Heart left ventricle (tissue), 16 donors: ENCODE results near the gene KLF7. TPM values are rescaled to one million over a fixed set of nuclear protein-coding genes. Genes with fewer than 3 reads are reported as not detected.

Experiments
- ATAC-seq, 4 donors: fragments of 200-7000 bp; cut with Tn5 transposase; one replicate each; pipeline ENCODE4 v1.9.1; 2020 to 2022; ENCODE audit warnings: moderate library complexity in 4 of 4, mild to moderate bottlenecking in 3 of 4, moderate number of reproducible peaks in 1 of 4
- DNase-seq, 5 donors: peaks; one replicate each; pipeline ENCODE4 v3.0.0-alpha.2; 2020
- H3K27ac ChIP-seq, 12 donors: fragments of 200-600 bp; sonication (generic) in 4 of 12; one replicate each; pipeline versions ENCODE4 v1.5.0 to v1.8.0; 2016 to 2022; ENCODE audit warnings: mild to moderate bottlenecking in 2 of 12
- H3K27me3 ChIP-seq, 9 donors: fragments of 200-600 bp; sonication (generic) in 2 of 9; one replicate each; pipeline versions ENCODE4 v1.5.1 to v1.8.0; 2016 to 2022; ENCODE audit warnings: mild to moderate bottlenecking in 3 of 9
- H3K36me3 ChIP-seq, 9 donors: fragments of 200-600 bp; sonication (generic) in 2 of 9; one replicate each; pipeline versions ENCODE4 v1.5.0 to v1.8.0; 2018 to 2022; ENCODE audit warnings: mild to moderate bottlenecking in 2 of 9
- H3K4me1 ChIP-seq, 12 donors: fragments of 200-600 bp; sonication (generic) in 4 of 12; one replicate each; pipeline versions ENCODE4 v1.5.0 to v1.8.0; 2016 to 2022; ENCODE audit warnings: mild to moderate bottlenecking in 3 of 12
- H3K4me3 ChIP-seq, 12 donors: fragments of 200-600 bp; sonication (generic) in 4 of 12; one replicate each; pipeline versions ENCODE4 v1.5.0 to v1.8.0; 2017 to 2022; ENCODE audit warnings: mild to moderate bottlenecking in 9 of 12, moderate library complexity in 4 of 12
- H3K9me3 ChIP-seq, 12 donors: fragments of 200-600 bp; sonication (generic) in 4 of 12; one replicate each; pipeline versions ENCODE4 v1.5.0 to v1.8.0; 2016 to 2022; ENCODE audit warnings: mild to moderate bottlenecking in 1 of 12
- CTCF ChIP-seq, 12 donors: fragments of 200-600 bp; sonication (generic) in 4 of 12; IDR thresholded peaks; one replicate each; pipeline versions ENCODE4 v1.5.0 to v1.8.0; 2018 to 2022; ENCODE audit warnings: antibody characterized with exemption in 12 of 12, mild to moderate bottlenecking in 5 of 12
- POLR2A ChIP-seq, 2 donors: fragments of 450-650 bp; IDR thresholded peaks; one replicate each; pipeline ENCODE4 v1.6.1; 2017; ENCODE audit warnings: antibody characterized with exemption in 2 of 2, mild to moderate bottlenecking in 2 of 2, moderate library complexity in 2 of 2
- WGBS, 4 donors: extraction: QIAGEN DNeasy Blood & Tissue Kit in 2 of 4; methylation state at CpG; one replicate each; pipeline versions ENCODE4 v1.1.5 to v1.1.7; 2013 to 2018; 5-methylcytosine and 5-hydroxymethylcytosine counted together
- intact Hi-C, 10 donors: fragments of 100-400 bp; cut with DNase I; formaldehyde crosslinking; loops; one replicate each; pipeline versions ENCODE4 v1.11.1 to v1.14.2; 2022
- polyA plus RNA-seq, 2 donors: library from polyadenylated mRNA; stranded (reverse); fragments of 200-250 nt; gene quantifications; one replicate each; pipeline ENCODE4 v1.2.3, GENCODE V29; 2013
- total RNA-seq, 9 donors: library from RNA; depleted of rRNA in 2 of 9; stranded (reverse); fragments of >200 nt in 2 of 9; fragmentation: NEBNext Ultra II Directional in 3 of 9; extraction: Animal tissue kit (Norgen Biotek cat#: 25700) in 3 of 9; gene quantifications; one replicate each; pipeline versions ENCODE4 v1.1.0 to v1.2.4, GENCODE V29; 2016 to 2023
- donor health status: ischemic (EF 13 %, LVEDD 7.1; RV severe dilation, severe dysfunction).
- donor health status: healthy with polysubstance abuse.
- donor health status: DM: no; HTN: yes; CAD: no.
- donor health status: DM: no; HTN: no; CAD: no.
- donor health status: ischemic (EF 25% LVEDD 6.9; RV normal size, moderate dysfunction).
- donor health status: ischemic (EF 25% LVEDD 5.7; RV mildly dilated, moderate dysfunction).
- donor health status: healthy.
- donor health status: DM: yes; HTN: yes; CAD: no.
- donor health status: ischemic (EF 35%, LVEDD 5.7; RV mildly dilated, moderate dysfunction).
- donor health status: nonischemic (EF 11% LVEDD 7.7; RV severe dilation, severe dysfunction).
- donor health status: DM: yes; HTN: yes; CAD: no.
- donor health status: PGD.
- donor health status: ischemic (EF 29% LVEDD 5.4; RV normal size, mild dysfunction).
- donor health status: nonischemic (EF 23%, LVEDD 6.1; RV moderate dilation, normal function).

KLF7 gene
- total and polyA plus RNA-seq, 11 donors = 5.0 to 49.8 (median 26.2) TPM

- H3K27ac ChIP-seq = no peak overlapping the region
These were observed 54.0 kb downstream of the KLF7 start for GRCh38 chr2:207111757-207112156.

GRCh38 chr2:207110715-207111114, 55.0 kb downstream of the KLF7 start:
- no peaks in the 10 kb centered on the region for H3K27me3 ChIP-seq
- 50 to 94% (median 87%) methylated on average over 2 of the region's 2 CpGs for WGBS, 4 donors
- no peaks in the 10 kb centered on the region for H3K9me3 ChIP-seq
- H3K4me3 ChIP-seq = no peak overlapping the region
- TF ChIP-seq CTCF (IDR thresholded peaks at IDR 0.05) (no peak), POLR2A (IDR thresholded peaks at IDR 0.05) (no peak)
- intact Hi-C loops = no loop called here
- H3K36me3 ChIP-seq = peaks cover 0 to 61% (median 38%) of the 10 kb centered on the region in 9 donors
- no peak for DNase-seq
- no peak for ATAC-seq
- peak overlapping the region in 1 of 12 donors; percentile 14 for H3K27ac ChIP-seq
- H3K4me1 ChIP-seq = peaks cover 0 to 51% (median 15%) of the 10 kb centered on the region in 12 donors

More at GRCh38 chr2:207111757-207112156, 54.0 kb downstream of the KLF7 start:
- Histone ChIP-seq H3K9me3 (no peaks in the 10 kb centered on the region), H3K4me1 (peaks cover 0 to 58% (median 25%) of the 10 kb centered on the region in 12 donors), H3K27me3 (no peaks in the 10 kb centered on the region), H3K36me3 (peaks cover 0 to 50% (median 27%) of the 10 kb centered on the region in 9 donors), H3K4me3 (no peak overlapping the region)
- ATAC-seq = no peak
- 68 to 95% (median 88%) methylated on average over 4 of the region's 4 CpGs for WGBS, 4 donors
- TF ChIP-seq CTCF (IDR thresholded peaks at IDR 0.05) = no peak
- TF ChIP-seq POLR2A (IDR thresholded peaks at IDR 0.05) = no peak
- no peak for DNase-seq
- intact Hi-C loops = no loop called here

GRCh38 chr2:207110310-207110709, 55.4 kb downstream of the KLF7 start:
- ATAC-seq (no peak), DNase-seq (no peak)
- Histone ChIP-seq H3K36me3 (peaks cover 0 to 63% (median 42%) of the 10 kb centered on the region in 9 donors), H3K4me3 (no peak overlapping the region), H3K27me3 (no peaks in the 10 kb centered on the region), H3K4me1 (peaks cover 0 to 48% (median 12%) of the 10 kb centered on the region in 12 donors), H3K9me3 (no peaks in the 10 kb centered on the region), H3K27ac (no peak overlapping the region)
- 74 to 84% (median 77%) methylated on average over 7 of the region's 7 CpGs for WGBS, 4 donors
- no peak for TF ChIP-seq POLR2A (IDR thresholded peaks at IDR 0.05)
- no peak for TF ChIP-seq CTCF (IDR thresholded peaks at IDR 0.05)
- intact Hi-C loops = no loop called here

GRCh38 chr2:207109768-207110167, 56.0 kb downstream of the KLF7 start:
- H3K9me3 ChIP-seq = no peaks in the 10 kb centered on the region
- TF ChIP-seq POLR2A (IDR thresholded peaks at IDR 0.05) = no peak
- no peak for TF ChIP-seq CTCF (IDR thresholded peaks at IDR 0.05)
- H3K4me1 ChIP-seq = peaks cover 0 to 46% (median 9%) of the 10 kb centered on the region in 12 donors
- peaks cover 0 to 69% (median 47%) of the 10 kb centered on the region in 9 donors for H3K36me3 ChIP-seq
- ATAC-seq (no peak), DNase-seq (no peak)
- no peak overlapping the region for H3K4me3 ChIP-seq
- intact Hi-C loops = no loop called here
- no peaks in the 10 kb centered on the region for H3K27me3 ChIP-seq
- 65 to 75% (median 70%) methylated on average over 5 of the region's 5 CpGs for WGBS, 4 donors
- no peak overlapping the region for H3K27ac ChIP-seq
